Activated B cell treated with CpG ODN at 0.5 μM for 24 hours (primary cell): ENCODE measurements around the gene NT5DC1. TPM values are rescaled to one million over a fixed set of nuclear protein-coding genes. Genes with fewer than 3 reads are reported as not detected.

ENCODE experiments used
- ATAC-seq: fragments of 200-7000 bp; cut with Tn5 transposase; one replicate; pipeline ENCODE4 v1.10.0; 2021; ENCODE audit warnings: low read depth, mild to moderate bottlenecking, moderate library complexity
- CTCF ChIA-PET: fragments of 350-600 bp; sonication (Branson Sonifier 250); formaldehyde crosslinking; loops from one replicate; lab custom pipeline; 2021; ENCODE audit warnings: antibody characterized with exemption; lab: Charles Lee
- POLR2A ChIA-PET: fragments of 350-600 bp; sonication (Branson Sonifier 250); formaldehyde crosslinking; loops from one replicate; lab custom pipeline; 2021; ENCODE audit warnings: antibody characterized with exemption; lab: Charles Lee
- DNase-seq: peaks from one replicate; pipeline ENCODE4 v3.0.0; 2022
- H3K27ac Mint-ChIP-seq: one replicate; pipeline ENCODE4 v1.8.0; 2020; ENCODE audit warnings: mixed read lengths
- H3K27me3 Mint-ChIP-seq: one replicate; pipeline ENCODE4 v1.8.0; 2021; ENCODE audit warnings: mixed read lengths
- H3K36me3 Mint-ChIP-seq: one replicate; pipeline ENCODE4 v1.8.0; 2021; ENCODE audit warnings: low read depth, mixed read lengths
- H3K4me1 Mint-ChIP-seq: one replicate; pipeline ENCODE4 v1.8.0; 2021; ENCODE audit warnings: mixed read lengths
- H3K4me3 Mint-ChIP-seq: one replicate; pipeline ENCODE4 v1.8.0; 2020; ENCODE audit warnings: mild to moderate bottlenecking, mixed read lengths
- H3K9me3 Mint-ChIP-seq: one replicate; pipeline ENCODE4 v1.8.0; 2020; ENCODE audit warnings: mixed read lengths
- intact Hi-C: fragments of 100-400 bp; cut with micrococcal nuclease; formaldehyde crosslinking; loops from one replicate; pipeline ENCODE4 v1.15.1; 2024
- total RNA-seq: library from RNA; stranded (reverse); gene quantifications from 2 replicates; pipeline ENCODE4 v1.2.3, GENCODE V29; 2022
- TF ChIP-seq, protein P1 (sequence below): fragments of 200-600 bp; IDR thresholded peaks from one replicate; pipeline ENCODE4 v1.8.0; 2022; ENCODE audit warnings: antibody characterized with exemption, mild to moderate bottlenecking

Gene NT5DC1
- total RNA-seq, 1 donor from 2014 or later: 59.9 TPM

DNA sequence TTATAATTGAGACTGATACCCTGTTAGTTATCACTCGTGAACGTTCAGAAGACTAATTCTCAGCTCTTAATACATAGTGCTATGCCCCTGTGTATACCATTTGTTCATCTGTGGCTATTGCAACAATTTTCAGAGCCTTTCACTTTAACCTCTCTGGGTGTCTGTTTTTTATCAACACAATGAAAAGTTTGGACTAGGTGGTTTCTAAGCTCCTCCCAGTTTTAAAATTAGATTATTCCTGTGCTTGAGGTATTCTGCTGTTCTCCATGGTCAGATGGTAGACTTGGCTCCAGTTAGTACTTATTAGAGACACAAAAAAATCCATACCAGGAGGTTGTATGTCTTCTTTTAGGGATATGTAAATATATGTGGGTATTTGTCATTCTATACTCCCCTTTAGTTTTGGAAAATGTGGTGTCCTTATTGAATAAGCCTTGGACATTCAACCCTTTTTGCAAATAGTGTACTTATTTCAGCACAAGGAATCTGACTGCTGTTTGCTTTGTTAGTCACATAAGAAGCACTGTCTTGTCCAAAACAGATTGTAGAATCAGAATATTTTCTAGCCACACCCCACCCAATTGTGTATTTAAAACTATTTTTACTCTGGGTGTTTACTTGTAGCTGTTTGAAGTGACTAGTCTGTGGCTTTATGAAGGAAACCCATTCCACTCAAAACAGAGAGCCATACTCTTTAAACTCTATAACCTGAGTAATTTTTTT is 27.3 kb downstream of the NT5DC1 start:
- Mint-ChIP-seq H3K27me3 (no peaks in the 10 kb centered on the region), H3K9me3 (no peaks in the 10 kb centered on the region), H3K4me1 (no peaks in the 10 kb centered on the region), H3K27ac (no peak overlapping the region), H3K36me3 (peaks cover 38% of the 10 kb centered on the region), H3K4me3 (no peak overlapping the region)
- POLR2A ChIA-PET: no interaction called here
- TF ChIP-seq, protein P1, sequence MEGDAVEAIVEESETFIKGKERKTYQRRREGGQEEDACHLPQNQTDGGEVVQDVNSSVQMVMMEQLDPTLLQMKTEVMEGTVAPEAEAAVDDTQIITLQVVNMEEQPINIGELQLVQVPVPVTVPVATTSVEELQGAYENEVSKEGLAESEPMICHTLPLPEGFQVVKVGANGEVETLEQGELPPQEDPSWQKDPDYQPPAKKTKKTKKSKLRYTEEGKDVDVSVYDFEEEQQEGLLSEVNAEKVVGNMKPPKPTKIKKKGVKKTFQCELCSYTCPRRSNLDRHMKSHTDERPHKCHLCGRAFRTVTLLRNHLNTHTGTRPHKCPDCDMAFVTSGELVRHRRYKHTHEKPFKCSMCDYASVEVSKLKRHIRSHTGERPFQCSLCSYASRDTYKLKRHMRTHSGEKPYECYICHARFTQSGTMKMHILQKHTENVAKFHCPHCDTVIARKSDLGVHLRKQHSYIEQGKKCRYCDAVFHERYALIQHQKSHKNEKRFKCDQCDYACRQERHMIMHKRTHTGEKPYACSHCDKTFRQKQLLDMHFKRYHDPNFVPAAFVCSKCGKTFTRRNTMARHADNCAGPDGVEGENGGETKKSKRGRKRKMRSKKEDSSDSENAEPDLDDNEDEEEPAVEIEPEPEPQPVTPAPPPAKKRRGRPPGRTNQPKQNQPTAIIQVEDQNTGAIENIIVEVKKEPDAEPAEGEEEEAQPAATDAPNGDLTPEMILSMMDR: no peak
- CTCF ChIA-PET: no interaction called here
- ATAC-seq (no peak), DNase-seq (no peak)
- intact Hi-C loops: no loop called here

DNA sequence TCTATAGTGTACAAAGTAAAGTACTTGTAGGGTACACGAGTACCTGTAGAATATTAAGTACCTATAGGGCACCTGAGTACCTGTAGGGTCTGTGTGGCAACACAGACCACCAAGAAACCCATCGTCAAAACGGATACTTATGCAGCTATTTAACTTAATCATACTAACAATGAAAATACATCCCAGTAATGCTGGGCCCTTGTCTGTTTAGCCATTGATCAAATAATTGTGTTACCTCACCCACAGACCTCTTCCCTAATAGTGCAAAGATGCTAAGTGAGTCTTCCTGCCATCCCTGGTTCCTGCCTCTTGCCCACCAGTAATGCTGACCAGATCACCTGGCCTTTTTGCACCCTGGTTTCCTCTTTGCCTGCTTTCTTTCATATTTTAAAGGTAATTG is 32.8 kb downstream of the NT5DC1 start:
- TF ChIP-seq, protein P1: no peak

DNA sequence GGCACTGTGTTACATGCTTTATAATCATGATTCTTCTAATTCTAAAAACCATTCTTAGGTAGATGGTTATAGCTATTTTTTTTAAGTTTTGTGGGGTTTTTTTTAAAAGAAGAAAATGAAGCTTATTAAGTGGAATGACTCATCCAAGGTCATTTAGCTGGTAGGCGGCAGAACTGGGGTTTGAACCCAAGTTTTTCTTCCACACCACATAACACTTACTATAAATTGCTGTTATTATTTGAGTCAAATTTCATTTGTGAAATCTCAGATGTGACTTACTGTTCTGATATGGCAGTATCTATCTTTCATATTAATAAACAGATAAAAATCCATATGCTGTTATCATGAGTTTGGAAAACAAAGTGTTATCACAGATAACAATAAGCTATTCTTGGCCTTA is 35.7 kb downstream of the NT5DC1 start:
- H3K36me3 Mint-ChIP-seq: peaks cover 50% of the 10 kb centered on the region

More for the DNA sequence above, 32.8 kb downstream of the NT5DC1 start:
- Mint-ChIP-seq H3K4me3 (no peak overlapping the region), H3K27me3 (no peaks in the 10 kb centered on the region), H3K9me3 (no peaks in the 10 kb centered on the region), H3K27ac (no peak overlapping the region), H3K4me1 (peaks cover 3% of the 10 kb centered on the region), H3K36me3 (peaks cover 47% of the 10 kb centered on the region)
- CTCF ChIA-PET: no interaction called here
- no peak for ATAC-seq
- intact Hi-C loops: no loop called here
- POLR2A ChIA-PET: no interaction called here
- no peak for DNase-seq

DNA sequence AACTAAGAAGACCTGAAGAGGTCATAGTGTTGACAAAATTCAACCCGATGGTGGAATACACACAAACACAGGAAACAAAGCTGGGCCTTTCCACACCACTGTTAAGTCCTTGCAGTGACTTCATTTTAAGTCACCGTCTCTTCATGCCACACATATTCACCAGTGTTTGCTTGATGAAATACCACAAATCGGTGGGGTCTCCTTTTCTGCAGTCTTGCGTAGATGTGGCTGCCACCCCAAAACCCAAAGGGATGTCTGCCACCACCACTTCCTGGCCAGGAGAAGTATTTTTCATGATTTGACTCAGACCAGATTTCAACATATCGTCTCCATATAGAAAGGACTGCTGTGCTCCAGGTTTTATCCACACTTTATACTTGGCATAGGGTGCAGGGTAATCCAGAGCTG is 36.3 kb downstream of the NT5DC1 start:
- ChIA-PET CTCF (interaction anchor here (1.1 to 1.2 kb wide), 2 partner anchors 21 to 25 kb away, joined by 3 to 4 read pairs; no protein-coding TSS in a partner anchor), POLR2A (interaction anchor here (0.7 kb wide), 1 partner anchor 28 kb away, joined by 3 read pairs; no protein-coding TSS in a partner anchor)
- H3K36me3 Mint-ChIP-seq: peaks cover 47% of the 10 kb centered on the region
- TF ChIP-seq, protein P1: no peak
- ATAC-seq (no peak), DNase-seq (no peak)
- H3K4me3 Mint-ChIP-seq: no peak overlapping the region
- peaks cover 3% of the 10 kb centered on the region for H3K4me1 Mint-ChIP-seq
- no peaks in the 10 kb centered on the region for H3K27me3 Mint-ChIP-seq
- no peak overlapping the region for H3K27ac Mint-ChIP-seq
- H3K9me3 Mint-ChIP-seq: no peaks in the 10 kb centered on the region
- intact Hi-C loops: no loop called here

More for the DNA sequence above, 35.7 kb downstream of the NT5DC1 start:
- CTCF ChIA-PET: interaction anchor here (1.1 to 1.2 kb wide), 2 partner anchors 21 to 25 kb away, joined by 3 to 4 read pairs; no protein-coding TSS in a partner anchor
- TF ChIP-seq, protein P1: no peak
- no peaks in the 10 kb centered on the region for H3K9me3 Mint-ChIP-seq
- H3K27me3 Mint-ChIP-seq: no peaks in the 10 kb centered on the region
- peaks cover 3% of the 10 kb centered on the region for H3K4me1 Mint-ChIP-seq
- no peak for ATAC-seq
- intact Hi-C loops: no loop called here
- H3K27ac Mint-ChIP-seq: no peak overlapping the region
- POLR2A ChIA-PET: interaction anchor here (0.7 kb wide), 1 partner anchor 29 kb away, joined by 3 read pairs; no protein-coding TSS in a partner anchor
- no peak overlapping the region for H3K4me3 Mint-ChIP-seq
- no peak for DNase-seq

DNA sequence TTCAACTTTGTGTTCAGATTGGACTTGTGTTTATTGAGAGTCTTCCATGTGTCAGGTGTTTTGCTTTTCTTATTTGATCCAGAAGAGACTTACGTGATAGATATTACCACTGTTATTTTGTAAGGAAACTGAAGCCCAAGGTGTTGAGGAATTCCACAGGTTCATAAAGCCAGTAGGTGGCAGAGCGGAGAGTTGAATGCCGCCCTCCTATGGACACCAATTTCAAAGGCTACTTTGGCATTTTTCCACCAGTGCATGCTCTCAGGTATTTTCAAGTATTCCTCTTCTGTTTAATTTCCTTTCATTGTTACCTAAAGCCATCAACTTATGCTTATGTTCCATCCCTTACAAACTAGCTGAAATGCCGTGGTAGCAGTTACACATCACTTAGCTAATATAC is 39.3 kb downstream of the NT5DC1 start:
- H3K9me3 Mint-ChIP-seq: no peaks in the 10 kb centered on the region
- ATAC-seq (no peak), DNase-seq (no peak)
- peaks cover 27% of the 10 kb centered on the region for H3K36me3 Mint-ChIP-seq
- H3K4me3 Mint-ChIP-seq: no peak overlapping the region
- intact Hi-C loops: no loop called here
- H3K4me1 Mint-ChIP-seq: peaks cover 3% of the 10 kb centered on the region
- POLR2A ChIA-PET: no interaction called here
- TF ChIP-seq, protein P1: no peak
- no peak overlapping the region for H3K27ac Mint-ChIP-seq
- no peaks in the 10 kb centered on the region for H3K27me3 Mint-ChIP-seq
- CTCF ChIA-PET: no interaction called here
